SK-N-SH (cell line): ENCODE data around the gene LMF1. TPM values are rescaled to one million over a fixed set of nuclear protein-coding genes. Genes with fewer than 3 reads are reported as not detected.
A peak's percentile ranks its signal among the peaks of the same experiment; 100 is the strongest.

Experiments used
- CTCF ChIA-PET: fragments of 300-600, 350-600 bp; formaldehyde crosslinking; extraction: SDS; loops from one replicate; lab custom pipeline; 2021; lab: Yijun Ruan, JAX
- POLR2A ChIA-PET: fragments of 350-600 bp; sonication (Branson Sonifier 250); formaldehyde crosslinking; extraction: SDS; loops from one replicate; lab custom pipeline; 2020; ENCODE audit warnings: antibody characterized with exemption, inconsistent platforms; lab: Yijun Ruan, JAX
- DNase-seq: peaks from one replicate; pipeline ENCODE4 v3.0.0; 2012
- H2AFZ ChIP-seq: fragments of 200-600 bp; sonication (generic); 2 replicates; pipeline ENCODE4 v1.8.1; 2016; ENCODE audit warnings: antibody characterized with exemption, mild to moderate bottlenecking, low read depth
- H3F3A ChIP-seq: fragments of 200-600 bp; sonication (generic); replicated peaks from 2 replicates; pipeline ENCODE3; 2016; ENCODE audit warnings: antibody characterized with exemption, mild to moderate bottlenecking; ENCODE audit not compliant: insufficient read depth
- H3K27ac ChIP-seq, 2 experiments: fragments of 200-500 bp in 1 of 2; fragments of 200-600 bp in 1 of 2; sonication (Bioruptor generic) in 1 of 2; sonication (generic), shearing (Covaris generic) in 1 of 2; 2 replicates each; pipeline versions ENCODE4 v1.5.1 to v1.6.1; 2014 to 2016; ENCODE audit warnings: low read depth in 2 of 2, inconsistent platforms in 1 of 2, low read length in 1 of 2, mild to moderate bottlenecking in 1 of 2, mixed read lengths in 1 of 2
- H3K27me3 ChIP-seq: fragments of 200-600 bp; sonication (generic), shearing (Covaris generic); 2 replicates; pipeline ENCODE4 v1.6.1; 2016; ENCODE audit warnings: mixed run types; ENCODE audit not compliant: insufficient read depth
- H3K36me3 ChIP-seq, 2 experiments: fragments of 200-500 bp in 1 of 2; fragments of 200-600 bp in 1 of 2; sonication (Bioruptor generic) in 1 of 2; sonication (generic) in 1 of 2; replicated peaks in 1 of 2; 2 replicates each; pipeline versions ENCODE3 to v1.5.1; 2014 to 2016; ENCODE audit warnings: low read length in 1 of 2, mild to moderate bottlenecking in 1 of 2; ENCODE audit not compliant: insufficient read depth in 2 of 2, control insufficient read depth in 1 of 2
- H3K4me1 ChIP-seq, 2 experiments: fragments of 200-500 bp in 1 of 2; fragments of 200-600 bp in 1 of 2; sonication (Bioruptor generic) in 1 of 2; sonication (generic), shearing (Covaris generic) in 1 of 2; 2 replicates each; pipeline versions ENCODE4 v1.5.1 to v1.6.1; 2014 to 2016; ENCODE audit warnings: low read depth in 1 of 2, low read length in 1 of 2, mixed run types in 1 of 2; ENCODE audit not compliant: insufficient read depth in 2 of 2, control insufficient read depth in 1 of 2
- H3K4me2 ChIP-seq: fragments of 200-600 bp; sonication (generic), shearing (Covaris generic); 2 replicates; pipeline ENCODE4 v1.6.1; 2017; ENCODE audit warnings: mixed run types
- H3K4me3 ChIP-seq, 2 experiments: fragments of 200-500 bp in 1 of 2; fragments of 200-600 bp in 1 of 2; sonication (Bioruptor generic) in 1 of 2; sonication (generic), shearing (Covaris generic) in 1 of 2; 2 replicates each; pipeline versions ENCODE4 v1.5.1 to v1.8.1; 2014 to 2016; ENCODE audit warnings: low read depth in 2 of 2, inconsistent platforms in 1 of 2, low read length in 1 of 2, mild to moderate bottlenecking in 1 of 2, mixed read lengths in 1 of 2, moderate library complexity in 1 of 2
- H3K79me2 ChIP-seq: fragments of 200-600 bp; sonication (generic); 2 replicates; pipeline ENCODE4 v1.8.1; 2017; ENCODE audit warnings: mild to moderate bottlenecking; ENCODE audit not compliant: insufficient read depth
- H3K9ac ChIP-seq: fragments of 200-600 bp; sonication (generic); 2 replicates; pipeline ENCODE4 v1.6.1; 2017; ENCODE audit warnings: mixed run types
- H3K9me2 ChIP-seq: fragments of 200-600 bp; sonication (generic); 2 replicates; pipeline ENCODE4 v1.6.1; 2017; ENCODE audit warnings: mixed run types
- H3K9me3 ChIP-seq: fragments of 200-600 bp; sonication (generic); 2 replicates; pipeline ENCODE4 v1.6.1; 2017; ENCODE audit warnings: mixed run types, mild to moderate bottlenecking, moderate library complexity
- H4K20me1 ChIP-seq: fragments of 200-600 bp; sonication (generic); 2 replicates; pipeline ENCODE4 v1.6.1; 2017; ENCODE audit warnings: mild to moderate bottlenecking, mixed run types; ENCODE audit not compliant: insufficient read depth
- CHD2 ChIP-seq: fragments of 150-350 bp; IDR thresholded peaks from 2 replicates; pipeline ENCODE4 v1.6.1; 2018; ENCODE audit warnings: low read length; ENCODE audit not compliant: partially characterized antibody
- ELF1 ChIP-seq: IDR thresholded peaks from 2 replicates; pipeline ENCODE4 v1.4.0; 2012
- EZH2phosphoT487 ChIP-seq: fragments of 200-600 bp; sonication (generic); IDR thresholded peaks from 2 replicates; pipeline ENCODE4 v1.6.1; 2017; ENCODE audit warnings: low read depth, mixed run types, mild to moderate bottlenecking, antibody characterized with exemption, moderate library complexity, borderline replicate concordance
- GABPA ChIP-seq: IDR thresholded peaks from 2 replicates; pipeline ENCODE4 v1.4.0; 2012; ENCODE audit warnings: low read depth, mild to moderate bottlenecking
- JUND ChIP-seq: IDR thresholded peaks from 2 replicates; pipeline ENCODE4 v1.4.0; 2012
- MEF2A ChIP-seq: IDR thresholded peaks from 2 replicates; pipeline ENCODE4 v1.4.0; 2012; ENCODE audit warnings: low read depth, borderline replicate concordance
- NFIC ChIP-seq: IDR thresholded peaks from 2 replicates; pipeline ENCODE4 v1.4.0; 2012; ENCODE audit warnings: borderline replicate concordance
- NRF1 ChIP-seq: IDR thresholded peaks from 2 replicates; pipeline ENCODE4 v1.6.1; 2012; ENCODE audit warnings: low read depth, mild to moderate bottlenecking, low read length
- POLR2AphosphoS5 ChIP-seq: IDR thresholded peaks from 2 replicates; pipeline ENCODE4 v1.6.1; 2012; ENCODE audit warnings: low read depth, low read length
- RAD21 ChIP-seq: IDR thresholded peaks from 2 replicates; pipeline ENCODE4 v1.6.1; 2012; ENCODE audit warnings: mild to moderate bottlenecking, low read length
- RCOR1 ChIP-seq: fragments of 150-350 bp; IDR thresholded peaks from 2 replicates; pipeline ENCODE4 v1.6.1; 2017; ENCODE audit warnings: antibody characterized with exemption, low read length
- RXRA ChIP-seq: IDR thresholded peaks from 2 replicates; pipeline ENCODE4 v1.4.0; 2012; ENCODE audit warnings: low read depth, mild to moderate bottlenecking, borderline replicate concordance
- SIN3A ChIP-seq: IDR thresholded peaks from 2 replicates; pipeline ENCODE4 v1.6.1; 2012; ENCODE audit warnings: low read depth, mild to moderate bottlenecking, low read length, moderate library complexity, borderline replicate concordance
- TAF1 ChIP-seq: IDR thresholded peaks from 2 replicates; pipeline ENCODE4 v1.6.1; 2012; ENCODE audit warnings: low read depth, mild to moderate bottlenecking, low read length, moderate library complexity, borderline replicate concordance
- YY1 ChIP-seq: IDR thresholded peaks from 2 replicates; pipeline ENCODE4 v1.4.0; 2012; ENCODE audit warnings: low read depth, mild to moderate bottlenecking
- WGBS: methylation state at CpG from one replicate; pipeline ENCODE4 v1.1.6; 2017; ENCODE audit warnings: low lambda C conversion rate; 5-methylcytosine and 5-hydroxymethylcytosine counted together
- polyA plus RNA-seq, 3 experiments: library from polyadenylated mRNA; depleted of rRNA; stranded (reverse); fragments of >200 nt; gene quantifications; 2 replicates each; pipeline ENCODE4 v1.2.3, GENCODE V29; 2012
- TF ChIP-seq, protein P1 (sequence below): IDR thresholded peaks from 2 replicates; pipeline ENCODE4; 2012
- TF ChIP-seq, protein P2 (sequence below): IDR thresholded peaks from 2 replicates; pipeline ENCODE4 v1.4.0; 2012; ENCODE audit warnings: low read depth
- TF ChIP-seq, protein P3 (sequence below): IDR thresholded peaks from 2 replicates; pipeline ENCODE4 v1.4.0; 2012; ENCODE audit warnings: low read depth, borderline replicate concordance
- TF ChIP-seq, protein P4 (sequence below): IDR thresholded peaks from 2 replicates; pipeline ENCODE4 v1.4.0; 2012; ENCODE audit warnings: low read depth, borderline replicate concordance
- TF ChIP-seq, protein P5 (sequence below): fragments of 150-350 bp; IDR thresholded peaks from 2 replicates; pipeline ENCODE4 v1.6.1; 2017; ENCODE audit warnings: antibody characterized with exemption, low read length, low read depth, borderline replicate concordance

Gene LMF1
- polyA plus RNA-seq, 1 of the 3 experiments (the other 2 are of a cell fraction): 5.7 TPM

DNA sequence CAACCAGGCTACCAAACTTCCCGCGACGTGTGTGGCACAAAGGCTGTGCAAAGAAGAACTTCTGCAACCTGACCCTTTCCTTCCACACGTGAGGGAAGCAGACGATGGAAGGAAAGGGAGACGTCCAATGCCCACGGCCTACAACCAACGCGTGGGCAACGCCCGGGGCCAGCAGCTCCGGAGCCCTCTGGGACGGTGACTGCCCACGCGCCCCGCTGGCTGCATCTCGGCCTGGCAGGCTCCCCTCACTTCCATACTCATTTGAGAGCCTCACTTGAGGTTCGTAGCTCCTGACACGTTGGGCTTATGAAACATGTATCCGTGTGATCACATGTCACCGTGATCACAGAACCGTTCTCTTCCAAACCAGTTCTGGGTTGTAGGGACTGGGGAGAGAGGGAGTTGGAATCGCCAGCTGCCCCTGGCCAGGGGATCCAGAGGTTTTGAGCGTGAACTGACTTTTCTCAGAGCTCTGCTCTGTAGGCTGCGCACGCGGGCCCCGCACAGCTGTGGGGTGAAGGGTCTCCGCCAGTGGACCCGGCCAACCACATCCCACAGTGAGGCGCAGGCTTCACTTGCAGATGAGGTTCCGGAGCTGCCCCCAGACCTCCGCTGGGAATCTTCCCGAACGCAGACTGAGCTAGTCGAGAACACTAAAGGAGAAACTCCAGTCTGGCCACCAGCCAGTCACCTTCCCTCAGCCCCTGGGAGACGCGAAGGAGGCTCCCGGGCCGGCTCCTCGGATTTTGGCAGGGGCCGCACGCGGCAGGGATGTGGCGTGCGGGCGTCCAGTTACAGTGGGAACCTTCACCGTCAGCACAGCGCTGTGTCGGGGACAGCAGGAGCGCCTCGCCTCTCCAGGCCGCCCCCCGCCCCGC, 1.0 kb downstream of the LMF1 start:
- no peak for DNase-seq
- Histone ChIP-seq H3K79me2 (peaks cover 5% of the 10 kb centered on the region; the same call in 1 of the 2 replicates), H4K20me1 (no peaks in the 10 kb centered on the region), H3K36me3 (peaks cover 5 to 11% of the 10 kb centered on the region in 2 experiments), H3K27me3 (peaks cover 35% of the 10 kb centered on the region), H3K27ac (no peak overlapping the region), H3K4me1 (peaks cover 6 to 11% of the 10 kb centered on the region in 2 experiments; a peak in 2 of 4 replicates), H3K4me2 (peak overlapping the region; percentile 97), H3K9ac (peak overlapping the region; percentile 86), H2AFZ (0 out of 2 replicates have a peak overlapping the region, but pooled peaks have one; percentile 97), H3K9me2 (no peaks in the 10 kb centered on the region), H3K4me3 (peak overlapping the region; percentile 86 to 92), H3F3A (no peaks in the 10 kb centered on the region), H3K9me3 (no peaks in the 10 kb centered on the region)
- ChIA-PET POLR2A (no interaction called here), CTCF (interaction anchor here (0.9 kb wide), 1 partner anchor 91 kb away, joined by 3 read pairs; no protein-coding TSS in a partner anchor)
- 89% methylated on average over 20 of the region's 55 CpGs for WGBS
- TF ChIP-seq CHD2 (no peak), MEF2A (no peak), RAD21 (no peak), NFIC (no peak), EZH2phosphoT487 (no peak), SIN3A (no peak), ELF1 (no peak), RXRA (no peak), YY1 (no peak)
- TF ChIP-seq, protein P1, sequence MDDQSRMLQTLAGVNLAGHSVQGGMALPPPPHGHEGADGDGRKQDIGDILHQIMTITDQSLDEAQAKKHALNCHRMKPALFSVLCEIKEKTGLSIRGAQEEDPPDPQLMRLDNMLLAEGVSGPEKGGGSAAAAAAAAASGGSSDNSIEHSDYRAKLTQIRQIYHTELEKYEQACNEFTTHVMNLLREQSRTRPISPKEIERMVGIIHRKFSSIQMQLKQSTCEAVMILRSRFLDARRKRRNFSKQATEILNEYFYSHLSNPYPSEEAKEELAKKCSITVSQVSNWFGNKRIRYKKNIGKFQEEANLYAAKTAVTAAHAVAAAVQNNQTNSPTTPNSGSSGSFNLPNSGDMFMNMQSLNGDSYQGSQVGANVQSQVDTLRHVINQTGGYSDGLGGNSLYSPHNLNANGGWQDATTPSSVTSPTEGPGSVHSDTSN: no peak
- TF ChIP-seq, protein P2, sequence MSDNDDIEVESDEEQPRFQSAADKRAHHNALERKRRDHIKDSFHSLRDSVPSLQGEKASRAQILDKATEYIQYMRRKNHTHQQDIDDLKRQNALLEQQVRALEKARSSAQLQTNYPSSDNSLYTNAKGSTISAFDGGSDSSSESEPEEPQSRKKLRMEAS: no peak
- TF ChIP-seq, protein P3, sequence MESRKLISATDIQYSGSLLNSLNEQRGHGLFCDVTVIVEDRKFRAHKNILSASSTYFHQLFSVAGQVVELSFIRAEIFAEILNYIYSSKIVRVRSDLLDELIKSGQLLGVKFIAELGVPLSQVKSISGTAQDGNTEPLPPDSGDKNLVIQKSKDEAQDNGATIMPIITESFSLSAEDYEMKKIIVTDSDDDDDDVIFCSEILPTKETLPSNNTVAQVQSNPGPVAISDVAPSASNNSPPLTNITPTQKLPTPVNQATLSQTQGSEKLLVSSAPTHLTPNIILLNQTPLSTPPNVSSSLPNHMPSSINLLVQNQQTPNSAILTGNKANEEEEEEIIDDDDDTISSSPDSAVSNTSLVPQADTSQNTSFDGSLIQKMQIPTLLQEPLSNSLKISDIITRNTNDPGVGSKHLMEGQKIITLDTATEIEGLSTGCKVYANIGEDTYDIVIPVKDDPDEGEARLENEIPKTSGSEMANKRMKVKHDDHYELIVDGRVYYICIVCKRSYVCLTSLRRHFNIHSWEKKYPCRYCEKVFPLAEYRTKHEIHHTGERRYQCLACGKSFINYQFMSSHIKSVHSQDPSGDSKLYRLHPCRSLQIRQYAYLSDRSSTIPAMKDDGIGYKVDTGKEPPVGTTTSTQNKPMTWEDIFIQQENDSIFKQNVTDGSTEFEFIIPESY: no peak

DNA sequence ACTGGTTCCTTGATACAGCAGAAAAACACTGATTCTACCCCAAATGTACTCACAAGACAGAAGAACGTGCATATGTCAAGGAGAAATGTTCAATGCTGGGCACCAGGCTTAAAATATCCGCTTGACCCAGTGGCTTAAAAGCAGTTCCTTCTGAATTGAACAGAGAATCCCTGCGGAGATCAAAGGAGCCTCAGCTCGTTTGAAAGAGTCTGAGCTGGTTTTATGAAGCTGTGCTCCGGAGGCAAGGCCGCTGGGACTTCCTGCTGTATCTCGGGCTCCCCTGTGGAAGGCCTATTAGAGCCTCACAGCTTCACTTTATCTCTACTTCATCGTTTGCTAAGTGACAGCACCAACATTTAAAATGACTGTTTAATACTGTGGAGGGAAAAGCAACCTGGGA, 2.2 kb downstream of the LMF1 start:
- no peak for DNase-seq
- Histone ChIP-seq H3K36me3 (peaks cover 5 to 11% of the 10 kb centered on the region in 2 experiments), H3K9me2 (no peaks in the 10 kb centered on the region), H3K9ac (no peak overlapping the region), H2AFZ (no peak overlapping the region), H3K4me2 (no peak overlapping the region), H3K4me3 (no peak overlapping the region; a peak in 1 of 4 replicates), H3F3A (no peaks in the 10 kb centered on the region), H3K4me1 (peaks cover 6 to 11% of the 10 kb centered on the region in 2 experiments; a peak in 2 of 4 replicates), H4K20me1 (no peaks in the 10 kb centered on the region), H3K79me2 (peaks cover 5% of the 10 kb centered on the region; the same call in 1 of the 2 replicates), H3K27ac (no peak overlapping the region), H3K9me3 (no peaks in the 10 kb centered on the region), H3K27me3 (peaks cover 24% of the 10 kb centered on the region)
- CTCF ChIA-PET: no interaction called here
- 85% methylated on average over 8 of the region's 8 CpGs for WGBS
- POLR2A ChIA-PET: no interaction called here
- no peak for TF ChIP-seq JUND
- no peak for TF ChIP-seq POLR2AphosphoS5
- TF ChIP-seq NFIC: no peak
- no peak for TF ChIP-seq CHD2
- no peak for TF ChIP-seq RCOR1
- TF ChIP-seq RAD21: no peak
- TF ChIP-seq, protein P4, sequence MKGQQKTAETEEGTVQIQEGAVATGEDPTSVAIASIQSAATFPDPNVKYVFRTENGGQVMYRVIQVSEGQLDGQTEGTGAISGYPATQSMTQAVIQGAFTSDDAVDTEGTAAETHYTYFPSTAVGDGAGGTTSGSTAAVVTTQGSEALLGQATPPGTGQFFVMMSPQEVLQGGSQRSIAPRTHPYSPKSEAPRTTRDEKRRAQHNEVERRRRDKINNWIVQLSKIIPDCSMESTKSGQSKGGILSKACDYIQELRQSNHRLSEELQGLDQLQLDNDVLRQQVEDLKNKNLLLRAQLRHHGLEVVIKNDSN: no peak
- no peak for TF ChIP-seq TAF1
- no peak for TF ChIP-seq GABPA
- TF ChIP-seq, protein P1: no peak
- no peak for TF ChIP-seq NRF1
- TF ChIP-seq, protein P5, sequence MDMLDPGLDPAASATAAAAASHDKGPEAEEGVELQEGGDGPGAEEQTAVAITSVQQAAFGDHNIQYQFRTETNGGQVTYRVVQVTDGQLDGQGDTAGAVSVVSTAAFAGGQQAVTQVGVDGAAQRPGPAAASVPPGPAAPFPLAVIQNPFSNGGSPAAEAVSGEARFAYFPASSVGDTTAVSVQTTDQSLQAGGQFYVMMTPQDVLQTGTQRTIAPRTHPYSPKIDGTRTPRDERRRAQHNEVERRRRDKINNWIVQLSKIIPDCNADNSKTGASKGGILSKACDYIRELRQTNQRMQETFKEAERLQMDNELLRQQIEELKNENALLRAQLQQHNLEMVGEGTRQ: no peak
- no peak for TF ChIP-seq MEF2A
